Activated naive CD4-positive, alpha-beta T cell treated with anti-CD3 and anti-CD28 coated beads for 36 hours (primary cell): Measurements from ENCODE around the gene MARK2. TPM values are rescaled to one million over a fixed set of nuclear protein-coding genes. Genes with fewer than 3 reads are reported as not detected.
A peak's percentile ranks its signal among the peaks of the same experiment; 100 is the strongest.

ENCODE experiments used
- CTCF ChIA-PET: fragments of 350-600 bp; sonication (Branson Sonifier 250); formaldehyde crosslinking; loops from one replicate; lab custom pipeline; 2021; ENCODE audit warnings: antibody characterized with exemption; lab: Charles Lee
- DNase-seq: peaks from one replicate; pipeline ENCODE4 v3.0.0-alpha.2; 2020
- H3K27ac Mint-ChIP-seq: one replicate; pipeline ENCODE4 v1.8.0; 2021; ENCODE audit warnings: mild to moderate bottlenecking, mixed read lengths
- H3K27me3 Mint-ChIP-seq: one replicate; pipeline ENCODE4 v1.8.0; 2021; ENCODE audit warnings: low read depth, mixed read lengths
- H3K36me3 Mint-ChIP-seq: one replicate; pipeline ENCODE4 v1.8.0; 2021; ENCODE audit warnings: low read depth, mixed read lengths
- H3K4me1 Mint-ChIP-seq: one replicate; pipeline ENCODE4 v1.8.0; 2021; ENCODE audit warnings: low read depth, mixed read lengths
- H3K4me3 Mint-ChIP-seq: one replicate; pipeline ENCODE4 v1.8.0; 2021; ENCODE audit warnings: mild to moderate bottlenecking, moderate library complexity, mixed read lengths
- H3K9me3 Mint-ChIP-seq: one replicate; pipeline ENCODE4 v1.8.0; 2021; ENCODE audit warnings: mixed read lengths
- intact Hi-C: fragments of 100-400 bp; cut with micrococcal nuclease; formaldehyde crosslinking; loops from one replicate; pipeline ENCODE4 v1.15.1; 2023
- total RNA-seq, 2 experiments: library from RNA; stranded (reverse); gene quantifications; one replicate each; pipeline ENCODE4 v1.2.3, GENCODE V29; 2021

MARK2 gene
- total RNA-seq, 2 experiments from 2014 or later, result 15.8 to 17.6 TPM

DNA sequence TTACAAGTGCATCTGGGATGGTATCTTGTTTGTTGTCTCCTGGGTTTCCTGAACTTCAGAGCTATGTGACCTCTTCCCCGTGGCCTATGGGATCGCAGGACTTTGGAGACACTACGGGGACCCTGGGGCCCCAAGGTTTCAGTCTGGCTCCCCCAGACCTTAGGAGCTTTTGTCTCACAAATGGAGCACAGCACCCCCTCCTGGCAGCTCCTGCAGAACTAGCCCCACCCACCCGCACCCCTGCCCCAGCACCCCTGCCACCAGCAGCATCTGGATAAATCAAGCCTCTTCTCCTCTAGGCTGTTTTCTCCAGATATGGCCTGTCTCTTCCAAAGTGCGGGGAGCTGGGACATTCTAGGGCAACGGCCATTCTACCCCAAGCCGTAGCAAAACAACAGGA lies 67.7 kb downstream of the MARK2 start:
- no peak overlapping the region for H3K4me3 Mint-ChIP-seq
- no peaks in the 10 kb centered on the region for H3K4me1 Mint-ChIP-seq
- intact Hi-C loops, result loop anchor here (1.0 to 2.0 kb wide), 2 partner anchors 69 to 138 kb away; partner anchors contain the start of gene ZFTA
- peaks cover 15% of the 10 kb centered on the region for H3K36me3 Mint-ChIP-seq
- peak; percentile 65 for DNase-seq
- H3K9me3 Mint-ChIP-seq, result no peaks in the 10 kb centered on the region
- CTCF ChIA-PET, result interaction anchor here (0.6 to 1.9 kb wide), 14 partner anchors 11 to 269 kb away, joined by 3 to 19 read pairs (median 3); partner anchors contain the start of gene RCOR2
- no peak overlapping the region for H3K27ac Mint-ChIP-seq
- H3K27me3 Mint-ChIP-seq, result no peaks in the 10 kb centered on the region

DNA sequence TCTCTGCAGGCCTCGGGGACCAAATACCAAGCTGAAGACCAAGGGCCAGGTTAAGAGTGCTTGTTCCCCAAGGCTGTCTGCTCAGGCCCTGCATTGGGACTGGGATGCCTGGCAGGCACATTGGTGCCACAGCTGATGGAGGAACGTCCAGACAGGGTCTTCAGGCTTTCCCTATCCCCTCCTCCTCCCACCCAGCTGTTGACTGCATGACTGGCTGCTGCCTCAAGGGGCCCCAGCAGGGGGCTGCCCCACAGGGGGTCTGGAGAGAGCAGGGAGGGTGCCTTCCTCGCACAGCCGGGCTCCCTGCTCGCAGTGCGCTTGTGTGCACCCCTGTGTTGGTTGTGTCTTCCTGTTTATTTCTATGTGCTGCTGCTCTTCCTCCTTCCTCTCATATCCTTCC lies 68.2 kb downstream of the MARK2 start:
- no peak for DNase-seq
- CTCF ChIA-PET, result interaction anchor here (0.6 to 1.9 kb wide), 12 partner anchors 10 to 79 kb away, joined by 3 to 19 read pairs (median 4); partner anchors contain the start of gene RCOR2
- no peaks in the 10 kb centered on the region for H3K9me3 Mint-ChIP-seq
- H3K27me3 Mint-ChIP-seq, result no peaks in the 10 kb centered on the region
- peaks cover 15% of the 10 kb centered on the region for H3K36me3 Mint-ChIP-seq
- intact Hi-C loops, result loop anchor here (2.0 kb wide), 1 partner anchor 138 kb away; the partner anchor contains the start of gene ZFTA
- no peak overlapping the region for H3K4me3 Mint-ChIP-seq
- no peak overlapping the region for H3K27ac Mint-ChIP-seq
- H3K4me1 Mint-ChIP-seq, result no peaks in the 10 kb centered on the region

DNA sequence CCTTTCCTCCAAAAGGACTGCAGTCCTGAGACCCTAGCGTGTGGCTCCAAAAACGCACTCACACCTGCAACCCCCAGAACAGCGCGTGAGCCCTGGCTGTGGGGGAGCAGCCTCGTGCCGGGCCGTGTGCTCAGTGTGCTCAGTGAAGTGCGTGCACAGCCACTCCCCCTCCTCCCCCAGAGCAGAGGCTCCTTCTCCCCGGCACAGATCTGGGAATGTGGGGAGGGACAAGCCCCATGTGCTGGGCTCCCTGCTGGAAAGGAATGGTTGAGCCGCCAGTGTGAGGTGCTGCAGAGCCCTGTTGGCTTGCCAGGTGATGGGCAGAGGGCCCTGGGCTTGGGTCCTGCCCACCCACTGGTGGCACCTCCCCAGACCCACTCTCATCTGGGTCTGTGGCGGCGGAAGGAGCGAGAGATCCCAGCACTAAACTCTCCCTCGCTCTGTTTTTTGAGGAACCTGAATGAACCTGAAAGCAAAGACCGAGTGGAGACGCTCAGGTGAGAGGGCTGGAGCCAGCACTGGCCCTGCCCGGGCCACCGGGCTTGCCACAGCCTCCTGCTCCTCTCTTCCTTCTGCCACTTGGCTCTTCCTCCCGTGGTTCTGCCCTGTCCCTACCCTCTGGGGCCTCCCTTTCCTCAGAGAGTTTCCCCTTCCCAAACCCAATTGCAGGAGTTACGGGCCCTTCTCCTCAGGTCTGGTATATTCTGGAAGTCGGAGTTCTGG lies 69.1 kb downstream of the MARK2 start:
- Mint-ChIP-seq H3K9me3 (no peaks in the 10 kb centered on the region), H3K27me3 (no peaks in the 10 kb centered on the region), H3K4me3 (no peak overlapping the region), H3K27ac (no peak overlapping the region), H3K36me3 (peaks cover 12% of the 10 kb centered on the region), H3K4me1 (no peaks in the 10 kb centered on the region)
- DNase-seq, result no peak
- CTCF ChIA-PET, result interaction anchor here (1.9 kb wide), 1 partner anchor 71 kb away, joined by 19 read pairs; no protein-coding TSS in a partner anchor
- intact Hi-C loops, result loop anchor here (2.0 kb wide), 1 partner anchor 139 kb away; the partner anchor contains the start of gene ZFTA

DNA sequence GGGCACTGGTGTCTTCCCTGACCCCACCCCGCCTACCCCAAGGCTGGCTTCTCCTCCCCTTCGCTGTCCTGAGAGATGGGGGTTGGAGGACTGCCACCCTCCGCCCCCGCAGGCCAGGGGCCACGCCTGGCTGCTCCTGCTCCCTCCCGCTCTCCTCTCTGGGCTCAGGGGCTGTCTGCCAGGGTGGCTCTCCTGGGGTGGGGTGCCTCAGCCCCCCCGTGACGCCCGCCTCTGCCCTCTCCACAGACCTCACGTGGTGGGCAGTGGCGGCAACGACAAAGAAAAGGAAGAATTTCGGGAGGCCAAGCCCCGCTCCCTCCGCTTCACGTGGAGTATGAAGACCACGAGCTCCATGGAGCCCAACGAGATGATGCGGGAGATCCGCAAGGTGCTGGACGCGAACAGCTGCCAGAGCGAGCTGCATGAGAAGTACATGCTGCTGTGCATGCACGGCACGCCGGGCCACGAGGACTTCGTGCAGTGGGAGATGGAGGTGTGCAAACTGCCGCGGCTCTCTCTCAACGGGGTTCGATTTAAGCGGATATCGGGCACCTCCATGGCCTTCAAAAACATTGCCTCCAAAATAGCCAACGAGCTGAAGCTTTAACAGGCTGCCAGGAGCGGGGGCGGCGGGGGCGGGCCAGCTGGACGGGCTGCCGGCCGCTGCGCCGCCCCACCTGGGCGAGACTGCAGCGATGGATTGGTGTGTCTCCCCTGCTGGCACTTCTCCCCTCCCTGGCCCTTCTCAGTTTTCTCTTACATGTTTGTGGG lies 69.9 kb downstream of the MARK2 start:
- H3K36me3 Mint-ChIP-seq, result peaks cover 4% of the 10 kb centered on the region
- CTCF ChIA-PET, result interaction anchor here (0.8 kb wide), 1 partner anchor 70 kb away, joined by 3 read pairs; the partner anchor contains the start of gene MARK2
- no peak overlapping the region for H3K4me3 Mint-ChIP-seq
- intact Hi-C loops, result no loop called here
- no peak for DNase-seq
- no peaks in the 10 kb centered on the region for H3K4me1 Mint-ChIP-seq
- H3K27me3 Mint-ChIP-seq, result no peaks in the 10 kb centered on the region
- H3K27ac Mint-ChIP-seq, result no peak overlapping the region
- H3K9me3 Mint-ChIP-seq, result no peaks in the 10 kb centered on the region

DNA sequence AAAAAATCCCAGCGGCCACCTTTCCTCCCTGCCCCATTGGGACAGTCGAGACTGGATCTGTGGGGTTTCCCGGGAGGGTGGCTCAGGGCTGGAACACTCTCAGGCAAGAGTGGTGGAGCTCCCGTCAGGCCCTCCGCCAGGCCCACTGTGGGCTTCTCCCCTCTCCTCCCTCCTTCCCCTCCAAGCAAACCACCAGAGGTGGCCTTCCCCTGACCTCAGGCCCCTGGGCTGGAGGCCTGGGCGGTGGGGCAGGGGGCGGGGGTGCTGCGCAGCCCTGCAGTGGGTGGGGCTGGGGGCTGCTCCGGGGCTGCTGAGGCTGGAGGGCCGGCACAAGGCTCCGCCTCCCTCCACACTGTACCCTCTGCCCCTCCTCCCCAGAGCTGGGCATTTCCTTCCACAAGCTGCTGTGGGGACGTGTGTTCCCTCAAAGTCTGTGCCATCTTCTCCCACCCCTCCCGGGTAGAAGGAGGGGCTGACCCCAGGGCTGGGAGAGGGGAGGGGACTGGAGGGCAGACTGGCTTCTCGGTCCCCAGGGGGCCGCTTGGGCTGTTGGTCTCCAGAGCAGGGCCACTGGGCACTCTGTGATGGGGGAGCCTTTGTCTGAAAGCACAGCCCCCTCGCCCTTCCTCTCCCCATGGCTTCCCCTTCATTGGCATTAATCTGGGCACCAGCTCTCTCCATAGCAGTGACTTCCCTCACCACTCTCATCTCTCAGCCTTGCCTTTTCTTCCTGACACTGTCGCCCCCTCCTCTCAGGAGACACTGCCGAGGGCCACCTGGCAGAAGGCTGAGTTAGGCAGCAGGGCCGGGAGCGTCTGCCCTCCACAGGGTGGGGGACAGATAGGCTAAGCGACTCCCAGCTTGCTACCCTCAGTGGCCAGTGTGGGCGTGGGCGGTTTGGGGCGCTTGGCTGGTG lies 70.9 kb downstream of the MARK2 start:
- Mint-ChIP-seq H3K4me1 (no peaks in the 10 kb centered on the region), H3K27me3 (no peaks in the 10 kb centered on the region), H3K36me3 (peaks cover 2% of the 10 kb centered on the region), H3K9me3 (no peaks in the 10 kb centered on the region), H3K27ac (no peak overlapping the region), H3K4me3 (no peak overlapping the region)
- CTCF ChIA-PET, result no interaction called here
- intact Hi-C loops, result no loop called here
- DNase-seq, result no peak

DNA sequence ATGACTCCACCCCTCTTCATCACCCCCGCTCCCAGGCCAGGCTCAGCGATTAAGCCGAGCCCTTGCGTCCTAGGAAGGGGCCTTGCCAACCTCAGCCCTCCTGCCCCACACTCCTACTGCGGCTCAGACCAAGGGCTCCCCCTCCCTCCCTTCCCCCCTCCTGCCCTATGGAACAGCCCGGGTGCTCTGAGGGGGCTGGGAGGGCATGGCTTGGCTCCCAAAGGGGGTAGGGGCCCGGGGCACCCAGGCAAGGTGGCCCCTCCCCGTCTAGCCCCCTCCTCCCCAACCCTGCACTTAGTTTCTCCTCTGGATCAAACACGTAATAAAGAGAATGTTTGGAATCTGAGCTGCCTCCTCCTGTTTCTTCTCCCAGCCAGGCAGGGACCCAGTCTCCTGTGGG lies 71.8 kb downstream of the MARK2 start:
- H3K36me3 Mint-ChIP-seq, result peaks cover 2% of the 10 kb centered on the region
- H3K27me3 Mint-ChIP-seq, result no peaks in the 10 kb centered on the region
- H3K9me3 Mint-ChIP-seq, result no peaks in the 10 kb centered on the region
- intact Hi-C loops, result no loop called here
- CTCF ChIA-PET, result interaction anchor here (1.2 to 8.0 kb wide), 2 partner anchors 35 to 74 kb away, joined by 3 to 41 read pairs; no protein-coding TSS in a partner anchor
- no peak overlapping the region for H3K27ac Mint-ChIP-seq
- peaks cover 3% of the 10 kb centered on the region for H3K4me1 Mint-ChIP-seq
- no peak for DNase-seq
- no peak overlapping the region for H3K4me3 Mint-ChIP-seq

DNA sequence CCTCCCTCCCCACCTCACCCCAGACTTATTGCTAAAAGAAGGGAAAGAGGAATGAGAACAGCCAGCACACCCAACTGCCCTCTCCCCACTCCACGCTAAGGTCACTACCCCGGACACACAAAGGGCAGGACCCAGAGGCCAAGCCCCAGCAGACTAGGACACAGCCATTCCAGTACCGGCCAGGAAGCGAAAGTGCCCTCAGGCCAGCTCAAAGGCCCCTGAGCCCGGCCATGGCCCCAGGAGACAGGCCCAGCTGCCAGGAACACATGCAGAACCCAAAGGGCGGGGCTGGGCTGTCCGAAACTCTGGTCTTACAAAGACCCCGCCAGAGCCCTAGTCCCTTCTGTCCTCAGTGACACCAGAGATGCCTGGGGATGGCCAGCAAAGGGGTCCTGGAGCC lies 72.5 kb downstream of the MARK2 start:
- no peak overlapping the region for H3K27ac Mint-ChIP-seq
- H3K4me3 Mint-ChIP-seq, result no peak overlapping the region
- intact Hi-C loops, result no loop called here
- no peaks in the 10 kb centered on the region for H3K9me3 Mint-ChIP-seq
- no peaks in the 10 kb centered on the region for H3K27me3 Mint-ChIP-seq
- peaks cover 2% of the 10 kb centered on the region for H3K36me3 Mint-ChIP-seq
- H3K4me1 Mint-ChIP-seq, result peaks cover 6% of the 10 kb centered on the region
- no peak for DNase-seq
- CTCF ChIA-PET, result interaction anchor here (1.2 to 8.0 kb wide), 2 partner anchors 35 to 75 kb away, joined by 3 to 41 read pairs; no protein-coding TSS in a partner anchor

DNA sequence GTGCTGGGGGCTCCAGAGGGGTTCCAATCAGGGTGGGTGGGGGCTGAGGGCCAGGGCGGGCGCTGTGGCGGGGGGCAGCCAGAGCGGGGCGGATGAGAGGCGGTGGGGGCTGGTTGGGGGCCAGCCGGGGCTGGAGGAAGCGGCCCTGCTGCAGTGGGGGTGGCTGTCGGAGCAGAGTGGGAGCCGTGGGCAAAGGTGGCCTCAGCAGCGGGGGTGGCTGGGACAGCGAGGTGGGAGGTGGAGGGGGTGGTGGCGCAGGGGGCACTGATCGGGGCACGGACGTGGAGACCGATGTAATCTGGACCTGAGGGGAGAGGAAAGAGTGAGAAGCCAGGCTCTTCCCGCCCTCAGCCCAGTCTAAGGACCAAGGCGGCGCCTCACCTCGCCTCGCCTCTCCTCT lies 73.0 kb downstream of the MARK2 start:
- Mint-ChIP-seq H3K4me1 (peaks cover 6% of the 10 kb centered on the region), H3K27me3 (no peaks in the 10 kb centered on the region), H3K4me3 (no peak overlapping the region), H3K36me3 (peaks cover 2% of the 10 kb centered on the region), H3K9me3 (no peaks in the 10 kb centered on the region), H3K27ac (no peak overlapping the region)
- intact Hi-C loops, result no loop called here
- DNase-seq, result no peak
- CTCF ChIA-PET, result interaction anchor here (8.0 kb wide), 1 partner anchor 75 kb away, joined by 41 read pairs; no protein-coding TSS in a partner anchor

DNA sequence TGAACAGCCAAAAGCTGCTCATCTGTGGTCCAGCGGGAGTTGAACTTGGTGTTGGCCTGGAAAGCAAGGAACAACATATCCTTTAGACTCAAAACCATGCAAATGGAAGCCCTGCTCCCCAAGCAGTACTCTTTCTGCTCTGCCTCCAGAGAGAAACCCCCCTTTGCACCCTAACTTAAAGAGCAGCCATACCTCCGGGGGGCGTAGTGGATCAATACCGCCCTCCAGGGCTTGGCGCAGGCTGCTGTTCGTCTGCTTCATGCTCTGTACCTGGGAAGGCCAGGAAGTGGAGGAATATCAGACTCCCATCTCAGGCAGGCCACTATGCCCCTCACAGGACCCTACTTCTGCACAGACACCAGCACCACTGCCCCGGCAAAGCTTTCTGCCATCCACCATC lies 73.8 kb downstream of the MARK2 start:
- Mint-ChIP-seq H3K27me3 (no peaks in the 10 kb centered on the region), H3K4me1 (peaks cover 9% of the 10 kb centered on the region), H3K9me3 (no peaks in the 10 kb centered on the region), H3K4me3 (no peak overlapping the region), H3K27ac (no peak overlapping the region), H3K36me3 (peaks cover 2% of the 10 kb centered on the region)
- DNase-seq, result no peak
- intact Hi-C loops, result no loop called here
- CTCF ChIA-PET, result interaction anchor here (8.0 kb wide), 1 partner anchor 76 kb away, joined by 41 read pairs; no protein-coding TSS in a partner anchor

DNA sequence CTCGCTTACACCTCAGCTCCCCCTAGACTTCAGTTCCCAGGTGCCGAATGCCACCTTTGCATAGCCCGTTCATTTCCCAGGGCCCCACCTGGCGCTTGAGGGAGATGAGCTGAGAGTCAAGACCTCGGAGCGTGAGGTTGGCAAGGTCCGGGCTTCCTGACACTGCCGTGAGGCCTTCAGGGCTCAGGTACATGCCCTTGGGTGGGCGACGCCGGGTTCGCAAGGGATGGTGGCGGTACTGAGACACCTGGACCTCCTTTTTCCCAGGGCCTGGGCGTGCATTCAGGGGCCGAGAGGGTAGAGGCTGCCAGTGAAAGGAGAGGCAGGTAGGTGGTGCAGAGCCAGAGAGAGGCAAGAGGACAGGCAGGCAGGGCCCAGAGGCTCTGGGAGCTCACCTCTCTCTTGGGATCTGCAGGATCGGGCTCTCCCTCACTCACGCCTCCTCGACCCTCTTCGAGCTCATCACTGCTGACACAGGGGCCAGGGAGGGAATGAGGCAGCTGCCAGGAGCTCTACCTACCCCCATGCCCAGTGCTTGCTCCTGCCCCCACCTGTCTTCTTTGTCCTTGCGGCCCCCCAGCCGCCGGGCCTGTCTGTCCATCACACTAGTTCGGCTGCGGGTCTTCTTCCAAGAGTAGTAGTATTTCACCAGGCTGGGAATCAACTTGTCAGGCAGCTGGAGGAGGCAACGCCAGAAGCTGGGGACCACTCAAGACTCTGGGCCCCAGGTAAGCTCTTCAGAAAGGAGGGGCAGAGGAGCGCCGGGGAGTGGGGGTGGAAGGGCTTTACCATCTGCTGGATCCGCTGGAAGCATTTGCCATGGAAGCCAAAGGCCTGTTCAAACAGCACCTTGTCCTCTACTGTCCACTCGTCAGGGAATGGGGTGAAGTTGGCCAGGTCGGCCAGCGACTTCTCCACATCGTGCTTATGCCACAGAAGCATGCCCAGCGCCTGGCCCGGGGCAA lies 75.2 kb downstream of the MARK2 start:
- intact Hi-C loops, result no loop called here
- Mint-ChIP-seq H3K36me3 (peaks cover 2% of the 10 kb centered on the region), H3K4me1 (peaks cover 15% of the 10 kb centered on the region), H3K4me3 (no peak overlapping the region), H3K9me3 (no peaks in the 10 kb centered on the region), H3K27me3 (no peaks in the 10 kb centered on the region), H3K27ac (no peak overlapping the region)
- CTCF ChIA-PET, result interaction anchor here (1.0 to 8.0 kb wide), 2 partner anchors 34 to 77 kb away, joined by 3 to 41 read pairs; no protein-coding TSS in a partner anchor
- no peak for DNase-seq
